ENCODE measurements around the gene PKLR.
"Not testable (repeated sequence)": the region's sequence is repeated elsewhere in the genome, so short reads cannot be mapped to it uniquely, and the experiment has no call there.

The PKLR gene

GRCh38 chr1:155295183-155295941 lies 5.9 kb downstream of the PKLR start:
- no peak overlapping the region for H3K4me3 ChIP-seq (replicated peaks; ENCODE audit: low read depth, low read length)
- no peak for DNase-seq (ENCODE audit: low read depth)
- TF ChIP-seq CTCF (IDR thresholded peaks at IDR 0.05; ENCODE audit: low read length, missing control alignments), result no peak

GRCh38 chr1:155294520-155295182 lies 6.6 kb downstream of the PKLR start:
- no peak overlapping the region for H3K4me3 ChIP-seq (replicated peaks; ENCODE audit: low read depth, low read length)
- no peak for DNase-seq (ENCODE audit: low read depth)
- TF ChIP-seq CTCF (IDR thresholded peaks at IDR 0.05; ENCODE audit: low read length, missing control alignments), result no peak

GRCh38 chr1:155293086-155293749 lies 8.0 kb downstream of the PKLR start:
- H3K4me3 ChIP-seq (replicated peaks; ENCODE audit: low read depth, low read length), result no peak overlapping the region
- DNase-seq (ENCODE audit: low read depth), result no peak
- TF ChIP-seq CTCF (IDR thresholded peaks at IDR 0.05; ENCODE audit: low read length, missing control alignments), result no peak

GRCh38 chr1:155291006-155291405 lies 10.2 kb downstream of the PKLR start:
- not testable (repeated sequence) for DNase-seq (ENCODE audit: low read depth); H3K4me3 ChIP-seq (replicated peaks; ENCODE audit: low read depth, low read length)

GRCh38 chr1:155287987-155288543 lies 13.2 kb downstream of the PKLR start:
- H3K4me3 ChIP-seq (replicated peaks; ENCODE audit: low read depth, low read length), result no peak overlapping the region
- TF ChIP-seq CTCF (IDR thresholded peaks at IDR 0.05; ENCODE audit: low read length, missing control alignments), result no peak
- no peak for DNase-seq (ENCODE audit: low read depth)

- DNase-seq (ENCODE audit: low read depth), result no peak
- H3K4me3 ChIP-seq (replicated peaks; ENCODE audit: low read depth, low read length), result no peak overlapping the region
- TF ChIP-seq CTCF (IDR thresholded peaks at IDR 0.05; ENCODE audit: low read length, missing control alignments), result no peak
Measured at GRCh38 chr1:155286544-155286943, 14.7 kb downstream of the PKLR start.

- DNase-seq (ENCODE audit: low read depth), result no peak
- TF ChIP-seq CTCF (IDR thresholded peaks at IDR 0.05; ENCODE audit: low read length, missing control alignments), result no peak
- H3K4me3 ChIP-seq (replicated peaks; ENCODE audit: low read depth, low read length), result no peak overlapping the region
Measured at GRCh38 chr1:155285631-155286044, 15.6 kb downstream of the PKLR start.
